IPS DF 4.7 (cell line): ENCODE measurements around the gene TLX1.
"Not testable (repeated sequence)": the region's sequence is repeated elsewhere in the genome, so short reads cannot be mapped to it uniquely, and the experiment has no call there.

Source experiments
- DNase-seq: peaks from one replicate; pipeline ENCODE4 v3.0.0-alpha.2; 2013; ENCODE audit warnings: low spot score; ENCODE audit errors: extremely low read depth

Gene TLX1

DNA sequence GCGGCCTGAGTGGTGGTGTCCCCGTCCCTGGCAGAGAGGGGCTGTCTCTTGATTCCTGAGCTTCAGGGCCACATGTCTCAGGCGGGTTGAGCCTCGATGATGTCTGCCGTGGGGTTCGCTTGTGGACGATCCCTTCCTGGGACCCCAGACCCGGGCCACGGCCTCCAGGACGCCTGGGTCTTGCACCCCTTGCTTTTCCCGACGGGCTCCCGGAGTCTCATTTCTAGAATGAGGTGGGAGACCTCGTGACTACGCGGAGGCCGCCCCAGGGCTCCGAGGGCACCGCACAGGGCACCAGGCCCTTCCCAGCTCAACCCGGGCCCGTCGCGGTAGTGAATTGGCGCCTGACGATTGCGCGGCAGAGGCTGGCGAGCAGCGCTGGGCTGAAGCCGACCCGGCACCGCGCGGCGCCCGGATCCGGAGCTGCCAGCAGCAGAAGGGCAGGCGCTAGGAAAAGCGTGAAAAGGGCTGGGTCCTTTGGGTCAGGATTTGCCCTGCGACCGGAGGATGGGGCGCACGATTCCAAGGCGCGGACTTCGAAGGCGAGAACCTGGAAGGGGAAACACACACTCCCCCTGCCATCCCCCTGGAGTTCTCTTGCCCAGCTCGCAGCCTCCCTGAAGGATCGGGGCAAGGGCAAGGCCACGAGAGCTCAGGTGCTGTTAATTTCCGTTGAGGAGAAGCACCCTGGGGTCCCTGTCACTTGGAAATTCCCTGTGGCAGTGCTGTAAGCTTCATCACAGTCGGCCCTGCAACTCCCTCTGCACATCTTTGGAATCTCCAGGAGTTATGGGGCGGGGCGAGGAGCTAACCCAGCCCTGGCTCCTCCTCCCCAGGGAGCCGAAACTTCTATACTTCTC, 15.5 kb downstream of the TLX1 start:
- no peak for DNase-seq

DNA sequence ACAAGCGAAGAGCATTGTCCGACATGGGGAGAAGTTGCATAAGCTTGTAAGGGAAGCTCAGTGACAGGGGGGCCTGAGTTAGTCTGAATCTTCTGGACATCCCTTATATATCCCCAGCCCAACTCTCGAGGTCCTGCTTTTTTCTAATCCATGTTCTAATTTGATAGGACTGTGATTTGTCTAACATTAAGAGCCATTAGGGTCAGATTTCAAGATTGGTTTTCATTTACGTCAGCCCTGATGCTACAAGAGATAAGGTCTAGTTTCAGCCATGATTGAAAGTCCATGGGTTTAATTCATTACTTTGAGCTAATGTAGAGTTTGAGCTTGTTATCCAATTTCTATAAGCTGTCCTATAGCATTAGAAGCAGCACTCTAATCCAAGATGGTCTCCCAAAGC, 20.3 kb downstream of the TLX1 start:
- DNase-seq: no peak

DNA sequence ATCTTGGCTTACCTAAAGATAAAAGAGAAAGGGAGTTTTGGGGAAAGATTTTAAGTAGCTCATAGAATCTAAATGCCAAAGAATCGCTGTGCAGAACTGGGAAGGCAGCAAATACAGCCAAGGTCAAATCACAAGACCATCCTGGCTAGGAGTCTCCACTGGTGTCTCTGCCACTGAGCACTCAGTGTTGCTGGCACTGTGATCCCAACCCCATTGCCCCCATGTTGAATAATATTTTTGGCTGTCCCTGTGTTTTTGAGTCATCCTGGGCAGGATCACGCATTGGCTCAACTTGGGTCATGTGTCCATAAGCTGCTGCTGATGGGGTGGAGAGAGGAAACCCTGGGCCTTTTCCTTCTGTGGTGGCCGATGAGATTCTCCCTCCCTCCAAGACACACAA, 21.2 kb downstream of the TLX1 start:
- no peak for DNase-seq

DNA sequence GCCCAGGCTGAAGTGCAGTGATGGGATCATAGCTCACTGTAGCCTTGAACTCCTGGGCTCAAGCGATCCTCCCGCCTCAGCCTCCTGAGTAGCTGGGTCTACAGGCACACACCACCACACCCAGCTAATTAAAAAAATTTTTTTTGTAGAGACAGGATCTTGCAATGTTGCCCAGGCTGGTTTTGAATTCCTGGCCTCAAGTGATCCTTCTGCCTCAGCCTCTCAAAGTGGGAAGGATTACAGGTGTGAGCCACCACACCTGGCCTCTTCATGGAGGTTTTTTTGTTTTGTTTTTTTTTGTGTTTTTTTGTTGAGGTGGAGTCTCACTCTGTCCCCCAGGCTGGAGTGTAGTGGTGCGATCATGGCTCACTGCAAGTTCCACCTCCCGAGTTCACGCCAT, 23.4 kb downstream of the TLX1 start:
- not testable (repeated sequence) for DNase-seq

DNA sequence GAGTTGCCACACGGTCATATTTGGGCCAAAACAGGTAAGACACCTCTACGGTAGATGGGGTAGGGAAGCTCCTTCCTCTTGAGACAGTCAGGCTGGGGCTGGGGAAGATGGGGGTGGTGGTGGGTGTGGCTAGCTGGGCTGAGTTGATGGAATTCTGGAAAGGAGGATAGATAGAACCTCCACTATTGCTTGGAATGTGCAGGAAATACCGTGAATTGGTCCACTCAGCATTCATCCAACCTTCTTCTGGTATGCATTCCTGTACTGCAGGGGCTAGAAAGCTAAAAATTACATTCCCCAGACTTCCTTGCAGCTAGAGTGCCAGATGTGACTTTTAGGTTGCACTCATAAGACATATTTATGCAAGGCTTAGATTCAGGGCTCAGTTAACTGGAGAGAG, 24.8 kb downstream of the TLX1 start:
- DNase-seq: no peak

DNA sequence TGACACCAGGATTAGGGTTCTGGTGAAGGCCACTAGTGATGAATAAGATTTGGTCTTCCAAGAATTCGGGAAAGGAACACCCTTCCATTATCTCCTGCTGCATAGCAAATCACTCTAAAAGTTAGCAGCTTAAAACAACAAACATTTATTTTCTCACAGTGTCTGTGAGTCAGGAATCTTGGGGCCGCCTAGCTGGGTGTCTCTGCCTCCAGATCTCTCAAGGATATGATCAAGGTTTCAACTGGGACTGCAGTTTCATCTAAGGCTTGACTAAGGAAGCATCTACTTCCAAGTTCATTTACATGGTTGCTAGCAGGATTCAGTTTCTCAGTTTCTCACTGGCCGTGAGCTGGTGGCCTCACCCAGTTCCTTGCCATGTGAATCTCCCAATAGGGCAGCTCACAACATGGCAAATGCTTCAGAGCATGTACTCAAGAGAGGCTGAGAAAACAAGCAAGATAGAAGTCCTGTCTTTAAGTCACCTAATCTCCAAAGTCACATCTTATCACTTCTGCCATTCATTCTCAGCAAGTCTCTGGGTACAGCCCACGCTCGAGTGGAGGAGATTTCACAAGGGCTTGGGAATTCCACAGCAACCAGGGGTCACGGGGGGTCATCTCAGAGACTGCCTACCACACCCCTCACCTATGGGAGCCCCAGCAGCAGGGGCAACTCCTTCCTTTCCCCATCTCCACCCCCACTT, 26.8 kb downstream of the TLX1 start:
- no peak for DNase-seq

DNA sequence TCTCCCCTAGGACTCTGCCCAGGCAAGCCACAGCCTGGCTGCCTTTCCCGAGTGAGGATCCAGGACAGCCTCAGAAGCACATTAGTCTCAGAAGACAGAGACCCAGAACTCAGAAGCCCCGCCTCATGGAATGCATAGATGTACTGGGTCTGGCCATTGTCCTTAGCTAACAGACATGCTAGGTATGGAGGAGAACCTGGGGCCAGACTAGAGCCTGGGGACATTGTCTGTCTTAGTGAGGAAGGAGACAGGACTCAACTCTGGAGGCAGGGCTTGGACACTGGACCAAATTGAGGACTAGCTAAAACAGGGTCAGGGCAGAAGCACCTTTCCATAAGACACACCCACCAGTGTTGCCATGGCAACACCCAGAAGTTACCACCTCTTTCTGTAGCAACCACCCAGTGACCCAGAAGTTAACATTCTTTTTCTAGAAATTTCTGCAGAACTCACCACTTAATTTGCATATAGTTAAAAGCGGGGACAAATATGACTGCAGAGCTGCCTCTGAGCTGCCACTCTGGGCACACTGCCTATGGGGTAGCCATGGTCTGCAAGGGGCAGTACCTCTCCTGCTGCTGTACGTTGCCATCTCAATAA, 27.5 kb downstream of the TLX1 start:
- DNase-seq: no peak

DNA sequence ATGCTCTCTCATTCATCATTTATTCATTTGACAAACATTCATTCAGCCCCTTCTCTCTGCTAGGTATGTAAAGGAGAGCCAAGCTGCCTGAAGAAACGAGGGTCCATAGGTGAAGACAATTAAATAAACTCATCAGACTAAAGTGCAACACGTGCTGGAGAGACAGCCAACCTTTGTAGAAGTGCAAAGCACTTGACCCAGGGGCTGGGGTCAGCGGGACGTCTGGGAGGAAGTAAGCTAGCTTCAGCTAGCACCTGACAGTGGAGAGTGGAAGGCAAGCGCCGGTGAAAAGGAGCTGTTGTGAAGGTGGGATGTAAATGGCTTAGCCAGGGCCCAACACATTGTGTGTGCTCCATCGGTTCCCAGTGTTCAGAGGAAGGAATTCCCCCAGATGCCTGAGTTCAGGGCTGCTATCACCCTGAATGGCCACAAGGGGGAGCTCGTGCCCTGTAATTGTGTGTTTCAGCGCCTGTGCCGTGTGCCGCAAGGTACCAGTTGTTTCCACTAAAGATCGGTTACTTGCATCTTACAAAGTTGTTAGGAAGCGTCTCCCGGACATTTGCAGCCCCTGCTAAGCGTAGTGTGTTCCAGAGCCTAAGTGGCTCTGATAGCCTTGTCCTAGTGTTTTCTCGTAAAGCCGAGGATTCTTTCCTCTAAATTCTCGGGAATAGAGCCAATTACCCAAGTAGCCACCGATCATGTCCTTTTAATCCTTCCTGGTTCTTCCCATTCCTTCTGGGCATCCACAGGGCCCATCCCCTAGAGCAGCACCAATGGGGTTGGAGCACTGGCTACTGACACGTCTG, 30.6 kb downstream of the TLX1 start:
- DNase-seq: peak; percentile 87

DNA sequence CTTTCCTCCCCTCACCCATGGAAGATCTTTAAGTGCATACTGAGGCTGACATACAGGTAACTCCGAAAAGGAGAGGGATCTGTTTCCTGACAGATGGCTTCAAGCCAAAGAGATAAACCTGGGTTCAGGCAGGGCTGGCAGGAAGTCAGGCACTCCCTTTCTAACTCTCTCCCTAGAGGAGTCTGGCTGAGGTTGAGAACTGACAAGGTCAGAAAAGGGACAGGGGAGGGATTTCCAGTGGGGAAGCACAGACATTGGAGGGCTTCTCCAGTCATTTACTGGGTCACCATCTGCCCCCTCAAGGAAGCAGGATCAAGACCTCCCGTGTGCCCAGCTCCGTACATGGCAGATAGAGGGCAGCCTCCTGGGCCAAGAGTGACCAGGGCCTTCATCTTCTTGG, 31.6 kb downstream of the TLX1 start:
- no peak for DNase-seq

DNA sequence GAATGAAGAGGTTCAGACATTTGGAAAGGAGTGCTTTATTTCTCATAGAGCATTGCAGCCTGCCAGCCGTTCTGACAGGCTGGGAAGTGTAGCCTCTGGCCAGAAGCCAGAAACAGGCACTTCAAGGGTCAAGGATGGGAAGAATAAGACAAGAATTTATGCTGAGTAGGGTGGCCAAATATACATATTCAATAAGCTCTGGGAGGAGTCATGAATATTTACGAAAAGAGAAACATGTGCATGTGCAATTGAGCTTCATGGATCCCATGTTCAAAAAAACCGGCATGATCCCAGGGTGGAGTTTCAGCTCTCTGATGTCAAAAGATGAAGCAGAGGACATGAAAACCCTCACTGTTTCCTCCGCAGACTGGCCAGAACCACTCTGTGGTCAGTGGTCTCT, 32.9 kb downstream of the TLX1 start:
- DNase-seq: no peak

DNA sequence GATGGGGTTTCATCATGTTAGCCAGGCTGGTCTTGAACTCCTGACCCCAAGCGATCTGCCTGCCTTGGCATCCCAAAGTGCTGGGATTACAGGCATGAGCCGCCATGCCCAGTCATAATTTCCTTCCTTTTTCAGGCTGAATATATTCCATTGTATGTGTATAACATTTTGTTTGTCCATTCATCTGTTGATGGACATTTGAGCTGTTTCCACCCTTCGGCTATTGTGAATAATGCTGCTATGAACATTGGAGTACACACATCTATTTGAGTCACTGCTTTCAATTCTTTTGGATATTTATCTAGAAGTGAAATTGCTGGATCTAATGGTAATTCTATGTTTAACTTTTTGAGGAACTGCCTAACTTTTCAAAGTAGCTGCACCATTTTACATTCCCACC, 34.6 kb downstream of the TLX1 start:
- no peak for DNase-seq

DNA sequence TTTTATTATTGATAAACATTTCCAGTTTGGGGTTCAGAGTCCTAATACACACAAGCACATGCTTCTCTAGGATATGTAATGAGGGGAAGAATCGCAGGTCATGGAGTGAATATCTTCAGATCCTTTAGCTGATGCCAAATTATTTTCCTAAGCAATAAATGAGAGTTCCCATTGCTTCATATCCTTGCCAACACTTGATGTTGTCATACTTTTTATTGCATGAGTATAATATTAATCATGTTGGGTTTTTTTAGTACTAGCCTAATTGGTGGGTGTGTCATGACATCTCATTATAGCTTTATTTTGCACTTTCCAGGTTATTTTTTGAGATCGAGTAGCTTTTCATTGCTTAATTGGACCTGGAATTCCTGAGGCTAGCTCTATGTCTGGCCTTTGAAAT, 35.3 kb downstream of the TLX1 start:
- no peak for DNase-seq

DNA sequence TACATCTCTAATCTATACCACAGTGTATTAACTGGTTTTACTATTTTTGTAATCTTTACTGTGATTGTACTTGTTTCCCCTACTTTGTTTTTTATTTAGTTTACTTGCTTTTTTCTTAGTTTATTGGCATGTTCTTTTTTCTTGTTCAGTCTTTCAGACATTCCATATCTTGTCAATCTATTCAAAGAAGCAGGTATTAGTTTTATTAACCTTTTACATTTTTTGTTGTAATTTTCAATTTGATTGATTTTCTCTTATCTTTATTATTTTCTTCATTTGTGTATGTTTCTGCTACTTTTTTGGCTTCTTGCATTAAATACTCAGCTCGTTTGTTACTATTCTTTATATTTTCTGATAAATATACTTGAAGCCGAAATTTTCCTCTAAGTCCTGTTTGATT, 41.6 kb downstream of the TLX1 start:
- DNase-seq: no peak

DNA sequence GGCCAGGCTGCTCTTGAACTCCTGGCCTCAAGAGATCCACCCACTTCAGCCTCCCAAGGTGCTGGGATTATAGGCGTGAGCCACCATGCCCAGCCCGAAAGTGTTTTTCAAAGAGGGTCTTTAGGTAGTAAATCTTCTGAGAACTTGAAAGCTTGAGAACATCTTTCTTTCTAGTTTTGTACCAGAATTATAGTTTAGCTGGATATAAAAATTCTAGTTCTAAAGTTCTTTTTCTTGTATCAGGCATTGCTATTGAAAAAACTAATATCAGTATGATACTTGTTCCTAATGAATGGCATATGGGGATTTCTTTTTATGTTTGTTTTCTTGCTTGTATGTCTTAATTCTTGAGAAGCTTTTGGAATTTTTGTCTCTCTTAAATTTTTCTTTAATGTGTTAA, 43.2 kb downstream of the TLX1 start:
- no peak for DNase-seq

DNA sequence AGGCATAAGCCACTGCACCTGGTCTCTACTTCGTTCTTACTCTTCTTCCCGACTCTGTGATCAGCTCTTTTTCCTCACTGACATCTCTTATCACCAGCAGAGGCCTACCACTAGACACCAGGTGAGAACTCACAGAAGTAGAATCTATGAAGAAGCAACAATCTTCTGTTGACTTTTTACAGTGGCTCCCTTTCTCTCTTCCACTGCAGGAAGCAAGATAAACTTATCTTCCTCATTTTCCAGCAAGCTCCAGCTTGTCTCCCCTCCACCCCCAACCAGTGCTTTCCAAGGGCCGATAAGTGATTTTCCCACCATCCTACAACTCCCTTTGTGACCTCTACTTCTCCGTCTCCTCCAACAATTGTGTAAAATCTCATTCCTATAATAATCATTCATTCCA, 45.5 kb downstream of the TLX1 start:
- DNase-seq: no peak

DNA sequence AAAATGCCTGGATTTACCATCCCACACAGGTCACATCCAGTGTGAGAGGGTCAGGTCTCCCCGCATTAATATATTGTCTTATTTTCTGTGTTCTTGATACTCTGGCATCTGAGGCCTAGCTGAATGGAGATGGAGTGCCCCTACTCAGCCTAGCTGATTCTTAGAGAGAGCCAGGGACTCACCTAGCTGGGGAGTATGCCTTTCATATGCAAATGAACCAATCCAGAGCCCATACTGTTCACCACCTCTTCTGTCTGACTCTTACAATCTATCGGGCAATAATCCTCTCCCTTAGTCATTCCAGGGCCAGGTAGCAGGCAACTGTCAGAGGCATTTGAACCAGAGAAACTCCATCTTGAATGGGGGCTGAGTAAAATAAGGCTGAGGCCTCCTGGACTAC, 51.8 kb downstream of the TLX1 start:
- DNase-seq: no peak

DNA sequence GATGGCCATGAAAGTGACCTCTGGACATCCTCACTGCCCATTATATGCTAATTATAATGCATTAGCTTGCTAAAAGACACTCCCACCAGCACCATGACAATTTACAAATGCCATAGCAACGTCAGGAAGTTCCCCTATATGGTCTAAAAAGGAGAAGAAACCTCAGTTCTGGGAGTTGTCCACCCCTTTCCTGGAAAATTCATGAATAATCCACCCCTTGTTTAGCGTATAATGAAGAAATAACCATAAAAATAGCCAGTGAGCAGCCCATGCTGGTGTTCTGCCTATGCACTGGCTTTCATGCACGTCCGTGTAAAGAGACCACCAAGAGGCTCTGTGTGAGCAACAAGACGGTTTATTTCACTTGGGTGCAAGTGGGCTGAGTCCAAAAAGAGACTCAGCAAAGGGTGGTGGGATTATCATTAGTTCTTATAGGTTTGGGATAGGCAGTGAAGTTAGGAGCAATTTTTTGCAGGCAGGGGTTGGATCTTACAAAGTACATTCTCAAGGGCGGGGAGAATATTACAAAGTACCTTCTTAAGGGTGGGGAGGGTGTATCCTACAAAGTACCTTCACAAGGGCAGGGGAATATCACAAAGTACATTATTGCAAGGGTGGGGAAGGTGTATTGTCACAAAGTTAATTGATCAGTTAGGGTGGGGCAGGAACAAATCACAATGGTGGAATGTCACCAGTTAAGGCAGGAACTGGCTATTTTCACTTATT, 52.5 kb downstream of the TLX1 start:
- DNase-seq: no peak
